ENCODE data around the gene RASD2. TPM values are rescaled to one million over a fixed set of nuclear protein-coding genes. Genes with fewer than 3 reads are reported as not detected.

Gene RASD2
- total RNA-seq, 1 experiment from 2014 or later: 2.4 TPM

DNA sequence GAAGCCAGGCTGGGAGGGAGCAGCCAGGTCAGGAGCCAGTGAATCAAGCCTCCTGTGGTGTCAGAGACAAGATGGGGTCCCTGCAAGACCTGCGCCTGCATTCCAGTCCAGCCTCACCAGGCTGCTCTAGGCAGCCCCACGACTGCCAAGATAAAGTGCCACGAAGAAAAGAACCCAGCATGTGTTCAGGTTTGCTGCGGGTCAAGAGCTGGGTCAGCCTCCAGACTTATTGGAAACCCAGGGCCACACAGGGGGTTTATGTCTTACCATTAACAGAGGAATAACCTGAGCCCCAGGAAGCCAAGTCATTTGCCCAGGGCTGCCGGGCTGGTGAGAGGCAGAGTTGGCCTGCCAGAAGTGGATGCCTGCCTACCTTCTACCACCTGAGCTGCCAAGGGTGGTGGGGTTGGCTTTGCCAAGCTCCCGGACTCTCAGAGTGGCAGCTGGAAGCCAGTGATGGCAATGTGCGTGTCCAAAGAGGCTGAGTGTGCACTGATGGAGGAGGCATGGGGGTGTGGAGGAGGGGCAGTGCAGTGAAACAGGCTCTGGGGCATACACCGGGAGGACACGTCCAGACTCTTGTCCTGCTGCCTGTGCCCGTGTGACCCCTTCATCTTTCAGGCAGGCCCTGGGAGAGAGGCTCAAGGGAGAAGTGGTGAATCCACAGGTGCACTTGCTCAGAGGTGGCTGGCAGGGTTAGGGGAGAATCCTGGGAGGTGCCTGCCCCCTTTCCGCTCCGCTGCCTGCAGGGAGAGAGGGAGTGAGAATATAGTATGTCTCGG, 1.7 kb downstream of the RASD2 start:
- ChIA-PET POLR2A (interaction anchor here (2.3 kb wide), 1 partner anchor 9 kb away, joined by 5 read pairs; no protein-coding TSS in a partner anchor), CTCF (no interaction called here), RAD21 (ENCODE audit: low non-redundant PET in 1 of 2, low total read pairs in 2 of 2, uncharacterized antibody in 2 of 2, unreplicated experiment in 2 of 2) (no interaction called here)
- TF ChIP-seq JUND (IDR thresholded peaks at IDR 0.05): no peak
- no peak for TF ChIP-seq POLR2A (IDR thresholded peaks at IDR 0.05; ENCODE audit: borderline replicate concordance, extremely low read depth, insufficient read depth, insufficient read length)
- no peak for TF ChIP-seq SIN3A (IDR thresholded peaks at IDR 0.05; ENCODE audit: low read depth)
- TF ChIP-seq, protein P1, sequence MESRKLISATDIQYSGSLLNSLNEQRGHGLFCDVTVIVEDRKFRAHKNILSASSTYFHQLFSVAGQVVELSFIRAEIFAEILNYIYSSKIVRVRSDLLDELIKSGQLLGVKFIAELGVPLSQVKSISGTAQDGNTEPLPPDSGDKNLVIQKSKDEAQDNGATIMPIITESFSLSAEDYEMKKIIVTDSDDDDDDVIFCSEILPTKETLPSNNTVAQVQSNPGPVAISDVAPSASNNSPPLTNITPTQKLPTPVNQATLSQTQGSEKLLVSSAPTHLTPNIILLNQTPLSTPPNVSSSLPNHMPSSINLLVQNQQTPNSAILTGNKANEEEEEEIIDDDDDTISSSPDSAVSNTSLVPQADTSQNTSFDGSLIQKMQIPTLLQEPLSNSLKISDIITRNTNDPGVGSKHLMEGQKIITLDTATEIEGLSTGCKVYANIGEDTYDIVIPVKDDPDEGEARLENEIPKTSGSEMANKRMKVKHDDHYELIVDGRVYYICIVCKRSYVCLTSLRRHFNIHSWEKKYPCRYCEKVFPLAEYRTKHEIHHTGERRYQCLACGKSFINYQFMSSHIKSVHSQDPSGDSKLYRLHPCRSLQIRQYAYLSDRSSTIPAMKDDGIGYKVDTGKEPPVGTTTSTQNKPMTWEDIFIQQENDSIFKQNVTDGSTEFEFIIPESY (IDR thresholded peaks at IDR 0.05; ENCODE audit: extremely low read depth, insufficient replicate concordance, low read length): no peak
- TF ChIP-seq RAD21 (IDR thresholded peaks at IDR 0.05; ENCODE audit: low read depth): no peak
- TF ChIP-seq, protein P2, sequence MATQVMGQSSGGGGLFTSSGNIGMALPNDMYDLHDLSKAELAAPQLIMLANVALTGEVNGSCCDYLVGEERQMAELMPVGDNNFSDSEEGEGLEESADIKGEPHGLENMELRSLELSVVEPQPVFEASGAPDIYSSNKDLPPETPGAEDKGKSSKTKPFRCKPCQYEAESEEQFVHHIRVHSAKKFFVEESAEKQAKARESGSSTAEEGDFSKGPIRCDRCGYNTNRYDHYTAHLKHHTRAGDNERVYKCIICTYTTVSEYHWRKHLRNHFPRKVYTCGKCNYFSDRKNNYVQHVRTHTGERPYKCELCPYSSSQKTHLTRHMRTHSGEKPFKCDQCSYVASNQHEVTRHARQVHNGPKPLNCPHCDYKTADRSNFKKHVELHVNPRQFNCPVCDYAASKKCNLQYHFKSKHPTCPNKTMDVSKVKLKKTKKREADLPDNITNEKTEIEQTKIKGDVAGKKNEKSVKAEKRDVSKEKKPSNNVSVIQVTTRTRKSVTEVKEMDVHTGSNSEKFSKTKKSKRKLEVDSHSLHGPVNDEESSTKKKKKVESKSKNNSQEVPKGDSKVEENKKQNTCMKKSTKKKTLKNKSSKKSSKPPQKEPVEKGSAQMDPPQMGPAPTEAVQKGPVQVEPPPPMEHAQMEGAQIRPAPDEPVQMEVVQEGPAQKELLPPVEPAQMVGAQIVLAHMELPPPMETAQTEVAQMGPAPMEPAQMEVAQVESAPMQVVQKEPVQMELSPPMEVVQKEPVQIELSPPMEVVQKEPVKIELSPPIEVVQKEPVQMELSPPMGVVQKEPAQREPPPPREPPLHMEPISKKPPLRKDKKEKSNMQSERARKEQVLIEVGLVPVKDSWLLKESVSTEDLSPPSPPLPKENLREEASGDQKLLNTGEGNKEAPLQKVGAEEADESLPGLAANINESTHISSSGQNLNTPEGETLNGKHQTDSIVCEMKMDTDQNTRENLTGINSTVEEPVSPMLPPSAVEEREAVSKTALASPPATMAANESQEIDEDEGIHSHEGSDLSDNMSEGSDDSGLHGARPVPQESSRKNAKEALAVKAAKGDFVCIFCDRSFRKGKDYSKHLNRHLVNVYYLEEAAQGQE (IDR thresholded peaks at IDR 0.05; ENCODE audit: low read depth): no peak
- Histone ChIP-seq H4K20me1 (ENCODE audit: insufficient read depth) (no peaks in the 10 kb centered on the region), H3K36me3 (ENCODE audit: control insufficient read depth in 1 of 2, insufficient read depth in 2 of 2, low read length in 2 of 2) (no peaks in the 10 kb centered on the region), H3K9ac (ENCODE audit: low read length) (no peak overlapping the region), H3K9me3 (ENCODE audit: control insufficient read depth in 1 of 2, insufficient read depth in 1 of 2, low read depth in 1 of 2, low read length in 2 of 2) (no peaks in the 10 kb centered on the region), H2AFZ (ENCODE audit: low read depth, low read length, poor library complexity, severe bottlenecking) (no peak overlapping the region), H3K27ac (ENCODE audit: low read depth, low read length) (no peak overlapping the region), H3K9me2 (ENCODE audit: insufficient read depth) (no peaks in the 10 kb centered on the region), H3K79me2 (ENCODE audit: insufficient read depth, low read length) (no peaks in the 10 kb centered on the region), H3K4me2 (ENCODE audit: low read length) (no peak overlapping the region), H3K4me1 (ENCODE audit: control insufficient read depth in 1 of 2, insufficient read depth in 2 of 2, low read length in 2 of 2) (peaks cover 20 to 42% of the 10 kb centered on the region in 2 experiments), H3K27me3 (ENCODE audit: insufficient read depth, low read length) (no peaks in the 10 kb centered on the region), H3K4me3 (replicated peaks in 1 of 2; ENCODE audit: low read depth in 1 of 2, low read length in 2 of 2) (no peak overlapping the region)
- intact Hi-C loops (cut with micrococcal nuclease): no loop called here
- no TSS peak for BruUV-seq (replicated peaks)
- no peak for DNase-seq (ENCODE audit: low read depth, low spot score)
- no peak for ATAC-seq

All from HCT116 (cell line).